ENCODE measurements around the gene TRDN.

TRDN gene

DNA sequence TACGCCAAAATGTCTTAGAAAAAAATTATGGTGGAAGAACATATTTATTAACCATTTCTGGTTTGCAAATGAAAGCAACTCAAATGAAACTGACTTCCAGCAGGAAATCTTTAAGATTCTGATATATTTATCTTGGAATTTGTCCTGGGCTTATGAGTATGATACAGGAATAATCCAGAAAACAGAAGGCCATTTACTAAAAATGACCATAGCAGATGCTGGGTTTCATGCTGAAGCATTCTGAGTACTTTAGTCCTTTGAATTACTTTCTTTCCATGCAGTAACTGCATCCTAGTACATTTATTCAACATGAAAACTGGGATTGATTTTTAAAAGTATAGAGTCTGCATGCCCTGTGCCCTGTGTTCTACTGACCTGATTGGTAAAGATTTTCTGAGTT is 468.3 kb downstream of the TRDN start:
- Histone ChIP-seq H3K27ac (ENCODE audit: low read depth, low read length, poor library complexity, severe bottlenecking) (no peak overlapping the region), H3K4me1 (ENCODE audit: insufficient read depth, low read length, severe bottlenecking) (no peaks in the 10 kb centered on the region), H2AFZ (ENCODE audit: low read length) (no peak overlapping the region), H3K9ac (ENCODE audit: low read length) (no peak overlapping the region), H3K9me2 (ENCODE audit: low read depth, low read length) (no peaks in the 10 kb centered on the region), H4K20me1 (ENCODE audit: insufficient read depth, low read length) (no peaks in the 10 kb centered on the region), H3K4me3 (ENCODE audit: low read depth, low read length, poor library complexity, severe bottlenecking) (no peak overlapping the region), H3K36me3 (ENCODE audit: insufficient read depth, low read length) (no peaks in the 10 kb centered on the region), H3K4me2 (ENCODE audit: low read length) (no peak overlapping the region), H3K79me2 (ENCODE audit: insufficient read depth, low read length) (no peaks in the 10 kb centered on the region), H3K9me3 (ENCODE audit: low read length) (no peaks in the 10 kb centered on the region), H3K27me3 (ENCODE audit: insufficient read depth, low read length) (no peaks in the 10 kb centered on the region), H3F3A (ENCODE audit: insufficient read depth, low read length) (no peaks in the 10 kb centered on the region)
- TF ChIP-seq EZH2 (IDR thresholded peaks at IDR 0.05; ENCODE audit: borderline replicate concordance, low read length), result no peak
- TF ChIP-seq, protein P1, sequence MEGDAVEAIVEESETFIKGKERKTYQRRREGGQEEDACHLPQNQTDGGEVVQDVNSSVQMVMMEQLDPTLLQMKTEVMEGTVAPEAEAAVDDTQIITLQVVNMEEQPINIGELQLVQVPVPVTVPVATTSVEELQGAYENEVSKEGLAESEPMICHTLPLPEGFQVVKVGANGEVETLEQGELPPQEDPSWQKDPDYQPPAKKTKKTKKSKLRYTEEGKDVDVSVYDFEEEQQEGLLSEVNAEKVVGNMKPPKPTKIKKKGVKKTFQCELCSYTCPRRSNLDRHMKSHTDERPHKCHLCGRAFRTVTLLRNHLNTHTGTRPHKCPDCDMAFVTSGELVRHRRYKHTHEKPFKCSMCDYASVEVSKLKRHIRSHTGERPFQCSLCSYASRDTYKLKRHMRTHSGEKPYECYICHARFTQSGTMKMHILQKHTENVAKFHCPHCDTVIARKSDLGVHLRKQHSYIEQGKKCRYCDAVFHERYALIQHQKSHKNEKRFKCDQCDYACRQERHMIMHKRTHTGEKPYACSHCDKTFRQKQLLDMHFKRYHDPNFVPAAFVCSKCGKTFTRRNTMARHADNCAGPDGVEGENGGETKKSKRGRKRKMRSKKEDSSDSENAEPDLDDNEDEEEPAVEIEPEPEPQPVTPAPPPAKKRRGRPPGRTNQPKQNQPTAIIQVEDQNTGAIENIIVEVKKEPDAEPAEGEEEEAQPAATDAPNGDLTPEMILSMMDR (IDR thresholded peaks at IDR 0.05; ENCODE audit: low read length), result no peak
